Islet of Langerhans (tissue), 1 donor: Measurements from ENCODE around the gene PLA2G4F.
A peak's percentile ranks its signal among the peaks of the same experiment; 100 is the strongest.

Experiments used
- FAIRE-seq: peaks from one replicate; lab custom pipeline; 2011; peaks lifted over from hg19 to GRCh38; lab: Jason Lieb, UNC

The PLA2G4F gene

GRCh38 chr15:42131826-42132806, 24.3 kb downstream of the PLA2G4F start:
- peak; percentile 33 for FAIRE-seq

GRCh38 chr15:42131006-42131405, 25.4 kb downstream of the PLA2G4F start:
- no peak for FAIRE-seq

GRCh38 chr15:42130246-42130986, 26.0 kb downstream of the PLA2G4F start:
- no peak for FAIRE-seq

GRCh38 chr15:42129364-42129763, 27.1 kb downstream of the PLA2G4F start:
- no peak for FAIRE-seq

GRCh38 chr15:42128476-42128875, 28.0 kb downstream of the PLA2G4F start:
- FAIRE-seq: no peak

GRCh38 chr15:42123546-42123945, 32.9 kb downstream of the PLA2G4F start:
- no peak for FAIRE-seq

GRCh38 chr15:42121682-42122081, 34.8 kb downstream of the PLA2G4F start:
- no peak for FAIRE-seq

GRCh38 chr15:42121021-42121420, 35.4 kb downstream of the PLA2G4F start:
- FAIRE-seq: no peak

- FAIRE-seq: no peak
These were observed 36.2 kb downstream of the PLA2G4F start for GRCh38 chr15:42120285-42120684.

- no peak for FAIRE-seq
These were observed 37.0 kb downstream of the PLA2G4F start for GRCh38 chr15:42119446-42119760.

GRCh38 chr15:42118650-42119445, 37.6 kb downstream of the PLA2G4F start:
- no peak for FAIRE-seq

- FAIRE-seq: no peak
These were observed 44.5 kb downstream of the PLA2G4F start for GRCh38 chr15:42111924-42112323.

- FAIRE-seq: no peak
These were observed 46.1 kb downstream of the PLA2G4F start for GRCh38 chr15:42110367-42110766.

GRCh38 chr15:42108806-42109205, 47.6 kb downstream of the PLA2G4F start:
- no peak for FAIRE-seq

GRCh38 chr15:42108189-42108588, 48.2 kb downstream of the PLA2G4F start:
- FAIRE-seq: no peak

GRCh38 chr15:42107473-42107872, 49.0 kb downstream of the PLA2G4F start:
- FAIRE-seq: no peak

GRCh38 chr15:42106288-42106687, 50.1 kb downstream of the PLA2G4F start:
- FAIRE-seq: no peak

- no peak for FAIRE-seq
These were observed 52.1 kb downstream of the PLA2G4F start for GRCh38 chr15:42104095-42104891.

GRCh38 chr15:42102646-42103235, 53.7 kb downstream of the PLA2G4F start:
- FAIRE-seq: no peak

GRCh38 chr15:42101861-42102260, 54.6 kb downstream of the PLA2G4F start:
- no peak for FAIRE-seq
